ENCODE measurements around the gene MPO.

- TF ChIP-seq CTCF (IDR thresholded peaks at IDR 0.05) (no peak), POLR2A (IDR thresholded peaks at IDR 0.05) (no peak)
Observed at GRCh38 chr17:58311429-58311894, 30.7 kb upstream of the MPO start.

Data from Peyer's patch (tissue), 4 donors.